ENCODE measurements around the gene PLAU. TPM values are rescaled to one million over a fixed set of nuclear protein-coding genes. Genes with fewer than 3 reads are reported as not detected.

Gene PLAU
- total and polyA plus RNA-seq, 9 of the 15 experiments (the other 6 are each of a cell fraction or from before 2014, with no cell fraction given) = 2.1 to 16.9 (median 3.3) TPM

DNA sequence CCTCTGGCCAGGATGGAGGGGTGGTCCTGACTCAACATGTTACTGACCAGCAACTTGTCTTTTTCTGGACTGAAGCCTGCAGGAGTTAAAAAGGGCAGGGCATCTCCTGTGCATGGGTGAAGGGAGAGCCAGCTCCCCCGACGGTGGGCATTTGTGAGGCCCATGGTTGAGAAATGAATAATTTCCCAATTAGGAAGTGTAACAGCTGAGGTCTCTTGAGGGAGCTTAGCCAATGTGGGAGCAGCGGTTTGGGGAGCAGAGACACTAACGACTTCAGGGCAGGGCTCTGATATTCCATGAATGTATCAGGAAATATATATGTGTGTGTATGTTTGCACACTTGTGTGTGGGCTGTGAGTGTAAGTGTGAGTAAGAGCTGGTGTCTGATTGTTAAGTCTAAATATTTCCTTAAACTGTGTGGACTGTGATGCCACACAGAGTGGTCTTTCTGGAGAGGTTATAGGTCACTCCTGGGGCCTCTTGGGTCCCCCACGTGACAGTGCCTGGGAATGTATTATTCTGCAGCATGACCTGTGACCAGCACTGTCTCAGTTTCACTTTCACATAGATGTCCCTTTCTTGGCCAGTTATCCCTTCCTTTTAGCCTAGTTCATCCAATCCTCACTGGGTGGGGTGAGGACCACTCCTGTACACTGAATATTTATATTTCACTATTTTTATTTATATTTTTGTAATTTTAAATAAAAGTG is 6.0 kb downstream of the PLAU start (continued):
- TF ChIP-seq, protein P1, sequence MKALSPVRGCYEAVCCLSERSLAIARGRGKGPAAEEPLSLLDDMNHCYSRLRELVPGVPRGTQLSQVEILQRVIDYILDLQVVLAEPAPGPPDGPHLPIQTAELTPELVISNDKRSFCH (CRISPR knock-in tag; IDR thresholded peaks at IDR 0.05) = no peak
- TF ChIP-seq, protein P1 (tag; IDR thresholded peaks at IDR 0.05) = no peak
- TF ChIP-seq, protein P2, sequence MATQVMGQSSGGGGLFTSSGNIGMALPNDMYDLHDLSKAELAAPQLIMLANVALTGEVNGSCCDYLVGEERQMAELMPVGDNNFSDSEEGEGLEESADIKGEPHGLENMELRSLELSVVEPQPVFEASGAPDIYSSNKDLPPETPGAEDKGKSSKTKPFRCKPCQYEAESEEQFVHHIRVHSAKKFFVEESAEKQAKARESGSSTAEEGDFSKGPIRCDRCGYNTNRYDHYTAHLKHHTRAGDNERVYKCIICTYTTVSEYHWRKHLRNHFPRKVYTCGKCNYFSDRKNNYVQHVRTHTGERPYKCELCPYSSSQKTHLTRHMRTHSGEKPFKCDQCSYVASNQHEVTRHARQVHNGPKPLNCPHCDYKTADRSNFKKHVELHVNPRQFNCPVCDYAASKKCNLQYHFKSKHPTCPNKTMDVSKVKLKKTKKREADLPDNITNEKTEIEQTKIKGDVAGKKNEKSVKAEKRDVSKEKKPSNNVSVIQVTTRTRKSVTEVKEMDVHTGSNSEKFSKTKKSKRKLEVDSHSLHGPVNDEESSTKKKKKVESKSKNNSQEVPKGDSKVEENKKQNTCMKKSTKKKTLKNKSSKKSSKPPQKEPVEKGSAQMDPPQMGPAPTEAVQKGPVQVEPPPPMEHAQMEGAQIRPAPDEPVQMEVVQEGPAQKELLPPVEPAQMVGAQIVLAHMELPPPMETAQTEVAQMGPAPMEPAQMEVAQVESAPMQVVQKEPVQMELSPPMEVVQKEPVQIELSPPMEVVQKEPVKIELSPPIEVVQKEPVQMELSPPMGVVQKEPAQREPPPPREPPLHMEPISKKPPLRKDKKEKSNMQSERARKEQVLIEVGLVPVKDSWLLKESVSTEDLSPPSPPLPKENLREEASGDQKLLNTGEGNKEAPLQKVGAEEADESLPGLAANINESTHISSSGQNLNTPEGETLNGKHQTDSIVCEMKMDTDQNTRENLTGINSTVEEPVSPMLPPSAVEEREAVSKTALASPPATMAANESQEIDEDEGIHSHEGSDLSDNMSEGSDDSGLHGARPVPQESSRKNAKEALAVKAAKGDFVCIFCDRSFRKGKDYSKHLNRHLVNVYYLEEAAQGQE (IDR thresholded peaks at IDR 0.05; ENCODE audit: borderline replicate concordance) = peak; percentile 12; the same call in 1 of the 2 replicates
- TF ChIP-seq, protein P2 (CRISPR knock-in tag; IDR thresholded peaks at IDR 0.05; ENCODE audit: low read depth) = no peak
- no peak for TF ChIP-seq SP1 (CRISPR knock-in tag; IDR thresholded peaks at IDR 0.05)
- TF ChIP-seq FOXM1 (IDR thresholded peaks at IDR 0.05; ENCODE audit: low read depth) = no peak
- no peak for TF ChIP-seq FOXM1 (CRISPR knock-in tag; IDR thresholded peaks at IDR 0.05; ENCODE audit: low read depth)
- no peak for TF ChIP-seq THRB (CRISPR knock-in tag; conservative IDR thresholded peaks at IDR 0.05)
- no peak for TF ChIP-seq ZNF511 (CRISPR knock-in tag; IDR thresholded peaks at IDR 0.05)
- no peak for TF ChIP-seq NCOR1 (IDR thresholded peaks at IDR 0.05)
- no peak for TF ChIP-seq FOXA1 (IDR thresholded peaks at IDR 0.05; ENCODE audit: borderline replicate concordance)
- no peak for TF ChIP-seq U2AF2 (optimal IDR thresholded peaks at IDR 0.05; ENCODE audit: low read depth, low read length)
- TF ChIP-seq, protein P3, sequence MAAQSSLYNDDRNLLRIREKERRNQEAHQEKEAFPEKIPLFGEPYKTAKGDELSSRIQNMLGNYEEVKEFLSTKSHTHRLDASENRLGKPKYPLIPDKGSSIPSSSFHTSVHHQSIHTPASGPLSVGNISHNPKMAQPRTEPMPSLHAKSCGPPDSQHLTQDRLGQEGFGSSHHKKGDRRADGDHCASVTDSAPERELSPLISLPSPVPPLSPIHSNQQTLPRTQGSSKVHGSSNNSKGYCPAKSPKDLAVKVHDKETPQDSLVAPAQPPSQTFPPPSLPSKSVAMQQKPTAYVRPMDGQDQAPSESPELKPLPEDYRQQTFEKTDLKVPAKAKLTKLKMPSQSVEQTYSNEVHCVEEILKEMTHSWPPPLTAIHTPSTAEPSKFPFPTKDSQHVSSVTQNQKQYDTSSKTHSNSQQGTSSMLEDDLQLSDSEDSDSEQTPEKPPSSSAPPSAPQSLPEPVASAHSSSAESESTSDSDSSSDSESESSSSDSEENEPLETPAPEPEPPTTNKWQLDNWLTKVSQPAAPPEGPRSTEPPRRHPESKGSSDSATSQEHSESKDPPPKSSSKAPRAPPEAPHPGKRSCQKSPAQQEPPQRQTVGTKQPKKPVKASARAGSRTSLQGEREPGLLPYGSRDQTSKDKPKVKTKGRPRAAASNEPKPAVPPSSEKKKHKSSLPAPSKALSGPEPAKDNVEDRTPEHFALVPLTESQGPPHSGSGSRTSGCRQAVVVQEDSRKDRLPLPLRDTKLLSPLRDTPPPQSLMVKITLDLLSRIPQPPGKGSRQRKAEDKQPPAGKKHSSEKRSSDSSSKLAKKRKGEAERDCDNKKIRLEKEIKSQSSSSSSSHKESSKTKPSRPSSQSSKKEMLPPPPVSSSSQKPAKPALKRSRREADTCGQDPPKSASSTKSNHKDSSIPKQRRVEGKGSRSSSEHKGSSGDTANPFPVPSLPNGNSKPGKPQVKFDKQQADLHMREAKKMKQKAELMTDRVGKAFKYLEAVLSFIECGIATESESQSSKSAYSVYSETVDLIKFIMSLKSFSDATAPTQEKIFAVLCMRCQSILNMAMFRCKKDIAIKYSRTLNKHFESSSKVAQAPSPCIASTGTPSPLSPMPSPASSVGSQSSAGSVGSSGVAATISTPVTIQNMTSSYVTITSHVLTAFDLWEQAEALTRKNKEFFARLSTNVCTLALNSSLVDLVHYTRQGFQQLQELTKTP (IDR thresholded peaks at IDR 0.05; ENCODE audit: low read depth in 1 of 2, partially characterized antibody in 2 of 2) = no peak

Data from K562 (cell line).